ENCODE measurements around the gene FAM221B. TPM values are rescaled to one million over a fixed set of nuclear protein-coding genes. Genes with fewer than 3 reads are reported as not detected.

The FAM221B gene
- total and polyA plus RNA-seq, 2 of the 4 experiments (the other 2 are of a cell fraction), result not detected

DNA sequence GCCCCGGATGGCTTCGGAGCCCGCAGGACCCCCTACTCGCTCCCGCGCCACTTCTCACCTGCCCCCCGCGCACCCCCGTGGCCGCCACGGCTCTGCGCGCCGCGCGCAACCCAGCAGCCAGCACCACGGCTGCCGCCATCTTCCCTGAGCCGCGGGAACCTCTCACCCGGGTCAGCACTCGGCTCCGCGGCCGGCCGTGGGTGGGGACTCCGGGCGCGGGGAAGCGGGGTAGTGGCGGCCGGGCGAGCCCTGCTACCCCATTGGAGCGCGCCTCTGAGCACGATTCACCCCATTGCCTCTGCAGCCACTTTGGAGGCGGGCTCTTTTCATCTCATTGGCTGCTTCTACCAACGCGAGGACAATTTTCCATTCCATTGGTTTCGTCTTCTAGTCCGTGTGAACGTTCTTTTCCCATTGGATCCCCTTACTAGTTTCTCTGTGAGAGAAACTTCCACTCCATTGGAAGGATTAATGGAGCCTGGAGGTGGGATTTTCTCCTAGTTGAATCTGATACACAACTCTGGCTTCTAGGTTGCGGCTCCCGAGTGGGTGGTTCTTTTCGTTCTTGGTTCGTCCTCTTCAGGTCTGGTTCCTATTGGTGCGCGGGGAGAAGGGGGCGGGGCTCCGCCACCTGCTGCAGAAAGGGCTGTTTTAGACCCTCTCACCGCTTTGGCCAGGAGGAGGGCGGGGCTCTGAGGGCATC, 13.5 kb downstream of the FAM221B start, which contains the start of gene HINT2:
TSS of gene HINT2 (minus strand) at position 202 of the 703 bp plus-strand sequence. CDS start at position 139, 63 bp downstream.
- Histone ChIP-seq H2AK5ac (ENCODE audit: low read depth, low read length) (peak within 1 kb of the TSS; percentile 54), H2BK5ac (ENCODE audit: low read depth, low read length, poor library complexity, severe bottlenecking) (peak within 1 kb of the TSS; percentile 70), H2BK20ac (ENCODE audit: low read depth, low read length) (no peak within 1 kb of the TSS), H4K20me1 (ENCODE audit: insufficient read depth, low read length) (peaks cover 5% of the 10 kb centered on the region), H2BK15ac (ENCODE audit: low read depth, low read length) (no peak within 1 kb of the TSS), H3K4me3 (ENCODE audit: insufficient read depth, low read depth, low read length) (peak within 1 kb of the TSS; percentile 76), H3K27me3 (ENCODE audit: control insufficient read depth, insufficient read depth, low read length) (peaks cover 6% of the 10 kb centered on the region; the same call in 1 of the 2 replicates), H3K23ac (ENCODE audit: low read depth, low read length) (peak within 1 kb of the TSS; percentile 83), H3K14ac (replicated peaks; ENCODE audit: low read depth, low read length) (0 out of 2 replicates have a peak within 1 kb of the TSS, but pooled peaks have one; percentile 34), H3K4me1 (ENCODE audit: control insufficient read depth, insufficient read depth, low read length) (no peaks in the 10 kb centered on the region; the same call in 1 of the 2 replicates), H2BK120ac (ENCODE audit: low read depth, low read length) (peak within 1 kb of the TSS; percentile 16; the same call in 1 of the 2 replicates), H4K8ac (ENCODE audit: low read depth in 2 of 2, low read length in 2 of 2) (peak within 1 kb of the TSS; percentile 33 to 89), H2AFZ (replicated peaks; ENCODE audit: low read length, poor library complexity) (peak within 1 kb of the TSS; percentile 94), H3K4me2 (ENCODE audit: low read depth, low read length) (peak within 1 kb of the TSS; percentile 91), H3K36me3 (ENCODE audit: control insufficient read depth, insufficient read depth, low read length) (no peaks in the 10 kb centered on the region; the same call in 1 of the 2 replicates), H4K91ac (ENCODE audit: insufficient read depth, low read depth, low read length) (peak within 1 kb of the TSS; percentile 51), H3K9me1 (ENCODE audit: insufficient read depth, low read length) (peaks cover 6% of the 10 kb centered on the region; the same call in 1 of the 2 replicates), H4K5ac (ENCODE audit: low read depth, low read length) (peak within 1 kb of the TSS; percentile 3), H3K9ac (ENCODE audit: low read depth, low read length) (peak within 1 kb of the TSS; percentile 77), H3K27ac (ENCODE audit: insufficient read depth, low read length) (peak within 1 kb of the TSS; percentile 83), H3K4ac (ENCODE audit: low read depth, low read length) (peak within 1 kb of the TSS; percentile 83), H3K18ac (ENCODE audit: low read depth, low read length) (no peak within 1 kb of the TSS), H3K9me3 (ENCODE audit: control insufficient read depth, insufficient read depth, low read length) (no peaks in the 10 kb centered on the region), H3K56ac (ENCODE audit: extremely low read depth, insufficient read depth, low read length) (peak within 1 kb of the TSS; percentile 69; the same call in 1 of the 2 replicates), H3K79me1 (ENCODE audit: low read depth in 1 of 2, low read length in 2 of 2) (peaks cover 10 to 21% of the 10 kb centered on the region in 2 experiments; a peak in 3 of 4 replicates), H2AK9ac (replicated peaks; ENCODE audit: low read depth, low read length, poor library complexity) (peak within 1 kb of the TSS; percentile 85)
- ATAC-seq (ENCODE audit: low read depth) (peak; percentile 94), DNase-seq (peak; percentile 99)
- dilution Hi-C loops (cut with HindIII; ENCODE audit: low sequenced_read_pairs, unreplicated experiment), result no loop called here
- ChIA-PET CTCF (interaction anchor here (1.0 to 2.1 kb wide), 2 partner anchors 11 to 67 kb away, joined by 3 to 10 read pairs; no protein-coding TSS in a partner anchor), POLR2A (ENCODE audit: unreplicated experiment) (no interaction called here)
- intact Hi-C loops (cut with micrococcal nuclease), result loop anchor here (10.0 kb wide), 1 partner anchor 160 kb away; the partner anchor contains the start of genes CCDC107, RMRP and SIT1
- in situ Hi-C loops (cut with MboI; ENCODE audit: low sequenced_read_pairs), result no loop called here
- no TSS peak for BruUV-seq (replicated peaks)
- 0% methylated on average over 20 of the region's 52 CpGs; no CpG with 5 or more reads in 1 of the 2 experiments for WGBS, 2 experiments (ENCODE audit: extremely low coverage in 2 of 2, insufficient read length in 1 of 2)
- 0 out of 2 replicates have a peak, but pooled peaks have one; percentile 9 for TF ChIP-seq BHLHE40 (IDR thresholded peaks at IDR 0.05; ENCODE audit: low read depth, low read length)
- peak; percentile 63 for TF ChIP-seq RCOR1 (IDR thresholded peaks at IDR 0.05; ENCODE audit: insufficient replicate concordance, low read length)
- TF ChIP-seq MAZ (IDR thresholded peaks at IDR 0.05; ENCODE audit: borderline replicate concordance, low read depth, low read length), result peak; percentile 14; the same call in 1 of the 2 replicates
- TF ChIP-seq, protein P1, sequence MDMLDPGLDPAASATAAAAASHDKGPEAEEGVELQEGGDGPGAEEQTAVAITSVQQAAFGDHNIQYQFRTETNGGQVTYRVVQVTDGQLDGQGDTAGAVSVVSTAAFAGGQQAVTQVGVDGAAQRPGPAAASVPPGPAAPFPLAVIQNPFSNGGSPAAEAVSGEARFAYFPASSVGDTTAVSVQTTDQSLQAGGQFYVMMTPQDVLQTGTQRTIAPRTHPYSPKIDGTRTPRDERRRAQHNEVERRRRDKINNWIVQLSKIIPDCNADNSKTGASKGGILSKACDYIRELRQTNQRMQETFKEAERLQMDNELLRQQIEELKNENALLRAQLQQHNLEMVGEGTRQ (IDR thresholded peaks at IDR 0.05; ENCODE audit: low read depth, low read length), result no peak
- peak; percentile 41; the same call in 1 of the 2 replicates for TF ChIP-seq POLR2A (IDR thresholded peaks at IDR 0.05; ENCODE audit: low read depth, low read length)
- TF ChIP-seq MXI1 (IDR thresholded peaks at IDR 0.05; ENCODE audit: borderline replicate concordance, low read depth, low read length), result no peak
- TF ChIP-seq, protein P2, sequence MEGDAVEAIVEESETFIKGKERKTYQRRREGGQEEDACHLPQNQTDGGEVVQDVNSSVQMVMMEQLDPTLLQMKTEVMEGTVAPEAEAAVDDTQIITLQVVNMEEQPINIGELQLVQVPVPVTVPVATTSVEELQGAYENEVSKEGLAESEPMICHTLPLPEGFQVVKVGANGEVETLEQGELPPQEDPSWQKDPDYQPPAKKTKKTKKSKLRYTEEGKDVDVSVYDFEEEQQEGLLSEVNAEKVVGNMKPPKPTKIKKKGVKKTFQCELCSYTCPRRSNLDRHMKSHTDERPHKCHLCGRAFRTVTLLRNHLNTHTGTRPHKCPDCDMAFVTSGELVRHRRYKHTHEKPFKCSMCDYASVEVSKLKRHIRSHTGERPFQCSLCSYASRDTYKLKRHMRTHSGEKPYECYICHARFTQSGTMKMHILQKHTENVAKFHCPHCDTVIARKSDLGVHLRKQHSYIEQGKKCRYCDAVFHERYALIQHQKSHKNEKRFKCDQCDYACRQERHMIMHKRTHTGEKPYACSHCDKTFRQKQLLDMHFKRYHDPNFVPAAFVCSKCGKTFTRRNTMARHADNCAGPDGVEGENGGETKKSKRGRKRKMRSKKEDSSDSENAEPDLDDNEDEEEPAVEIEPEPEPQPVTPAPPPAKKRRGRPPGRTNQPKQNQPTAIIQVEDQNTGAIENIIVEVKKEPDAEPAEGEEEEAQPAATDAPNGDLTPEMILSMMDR (conservative IDR thresholded peaks at IDR 0.05; ENCODE audit: low read depth, low read length), result no peak
- TF ChIP-seq FOS (IDR thresholded peaks at IDR 0.05; ENCODE audit: low read depth, low read length), result 0 out of 2 replicates have a peak, but pooled peaks have one; percentile 26
- no peak for TF ChIP-seq CHD1 (IDR thresholded peaks at IDR 0.05; ENCODE audit: low read depth, low read length)
- no peak for TF ChIP-seq RAD21 (IDR thresholded peaks at IDR 0.05; ENCODE audit: low read length)
- no peak for TF ChIP-seq SMC3 (IDR thresholded peaks at IDR 0.05; ENCODE audit: low read depth, low read length)
- no peak for TF ChIP-seq MAFK (IDR thresholded peaks at IDR 0.05; ENCODE audit: low read depth, low read length)
- TF ChIP-seq CEBPB (IDR thresholded peaks at IDR 0.05; ENCODE audit: low read depth, low read length), result no peak
- TF ChIP-seq NFE2L2 (IDR thresholded peaks at IDR 0.05; ENCODE audit: low read depth, low read length), result no peak
